GM13977 (cell line): ENCODE results near the gene TLE1.

Source experiments
- DNase-seq: peaks from one replicate; pipeline ENCODE4 v3.0.0; 2012; ENCODE audit warnings: low spot score
- in situ Hi-C: fragments of 300-500 bp; cut with MboI; formaldehyde crosslinking; loops from one replicate; pipeline ENCODE4 v1.12.0; 2022; ENCODE audit warnings: low sequenced_read_pairs, low pct_unique_long_range_greater_than_20kb, mixed read lengths, inconsistent platforms; ENCODE audit not compliant: unreplicated experiment
- TF ChIP-seq, protein P1 (sequence below): IDR thresholded peaks from 2 replicates; pipeline ENCODE4 v1.5.1; 2012; ENCODE audit warnings: mild to moderate bottlenecking, control low read depth; ENCODE audit not compliant: insufficient read depth; ENCODE audit errors: extremely low read depth, missing control alignments

Gene TLE1

DNA sequence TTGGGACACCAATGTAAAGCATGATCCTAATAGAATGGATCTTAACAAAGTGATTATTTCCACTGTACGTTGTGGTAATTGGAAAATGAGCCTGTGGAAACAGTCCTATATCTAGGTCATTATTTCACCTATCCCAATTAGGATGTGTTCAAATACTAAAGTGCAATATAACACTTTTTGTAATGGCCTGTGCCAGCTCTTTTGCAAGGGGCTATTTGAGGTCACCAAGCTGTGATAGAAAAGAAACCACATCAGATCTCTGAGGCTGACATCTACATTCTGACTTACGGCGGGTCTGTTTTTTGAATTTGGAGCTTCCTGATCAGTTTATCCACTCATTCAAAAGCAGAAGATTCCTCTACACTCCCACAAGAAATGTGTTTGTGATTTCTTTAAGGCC, 150.0 kb downstream of the TLE1 start:
- no peak for DNase-seq
- in situ Hi-C loops = no loop called here
- TF ChIP-seq, protein P1, sequence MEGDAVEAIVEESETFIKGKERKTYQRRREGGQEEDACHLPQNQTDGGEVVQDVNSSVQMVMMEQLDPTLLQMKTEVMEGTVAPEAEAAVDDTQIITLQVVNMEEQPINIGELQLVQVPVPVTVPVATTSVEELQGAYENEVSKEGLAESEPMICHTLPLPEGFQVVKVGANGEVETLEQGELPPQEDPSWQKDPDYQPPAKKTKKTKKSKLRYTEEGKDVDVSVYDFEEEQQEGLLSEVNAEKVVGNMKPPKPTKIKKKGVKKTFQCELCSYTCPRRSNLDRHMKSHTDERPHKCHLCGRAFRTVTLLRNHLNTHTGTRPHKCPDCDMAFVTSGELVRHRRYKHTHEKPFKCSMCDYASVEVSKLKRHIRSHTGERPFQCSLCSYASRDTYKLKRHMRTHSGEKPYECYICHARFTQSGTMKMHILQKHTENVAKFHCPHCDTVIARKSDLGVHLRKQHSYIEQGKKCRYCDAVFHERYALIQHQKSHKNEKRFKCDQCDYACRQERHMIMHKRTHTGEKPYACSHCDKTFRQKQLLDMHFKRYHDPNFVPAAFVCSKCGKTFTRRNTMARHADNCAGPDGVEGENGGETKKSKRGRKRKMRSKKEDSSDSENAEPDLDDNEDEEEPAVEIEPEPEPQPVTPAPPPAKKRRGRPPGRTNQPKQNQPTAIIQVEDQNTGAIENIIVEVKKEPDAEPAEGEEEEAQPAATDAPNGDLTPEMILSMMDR = no peak

DNA sequence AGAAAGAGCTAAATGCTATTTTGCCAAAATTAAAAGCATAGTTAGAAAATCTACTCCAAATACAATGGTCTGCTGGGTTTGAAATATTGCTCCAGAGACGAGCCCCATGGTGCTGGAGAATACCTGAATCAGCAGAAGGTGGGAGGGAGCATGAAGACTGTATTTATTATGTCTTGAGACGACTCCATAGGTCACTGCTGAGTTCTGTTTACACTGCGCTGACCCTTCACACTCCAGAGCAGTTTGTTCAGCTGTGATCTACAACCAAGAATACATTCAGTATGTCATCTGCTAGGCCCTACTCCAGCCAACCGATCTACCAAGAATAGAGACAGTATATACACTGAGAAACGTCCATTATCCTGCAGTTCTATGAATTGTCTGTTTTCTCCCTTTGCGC, 150.5 kb downstream of the TLE1 start:
- in situ Hi-C loops = no loop called here
- DNase-seq = no peak
- TF ChIP-seq, protein P1 = no peak

DNA sequence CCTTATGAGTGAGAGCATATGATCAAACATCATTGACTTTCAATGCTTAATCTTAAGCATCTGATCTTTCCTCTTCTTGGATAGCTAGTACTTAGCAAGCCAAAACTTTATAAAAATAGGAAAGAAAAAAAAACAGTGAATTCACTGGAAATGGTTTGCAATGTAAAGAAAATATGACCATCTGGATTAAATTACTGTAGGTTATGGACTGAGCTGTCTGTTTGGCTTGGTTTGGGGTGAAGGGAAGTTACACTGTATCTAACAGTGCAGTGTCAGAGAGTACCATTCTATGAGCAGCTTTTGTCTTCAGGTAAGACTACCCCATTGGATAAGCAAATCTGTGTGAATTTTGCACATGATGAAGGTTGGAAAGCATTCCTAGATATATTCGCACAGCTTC, 151.4 kb downstream of the TLE1 start:
- in situ Hi-C loops = no loop called here
- TF ChIP-seq, protein P1 = no peak
- DNase-seq = no peak

DNA sequence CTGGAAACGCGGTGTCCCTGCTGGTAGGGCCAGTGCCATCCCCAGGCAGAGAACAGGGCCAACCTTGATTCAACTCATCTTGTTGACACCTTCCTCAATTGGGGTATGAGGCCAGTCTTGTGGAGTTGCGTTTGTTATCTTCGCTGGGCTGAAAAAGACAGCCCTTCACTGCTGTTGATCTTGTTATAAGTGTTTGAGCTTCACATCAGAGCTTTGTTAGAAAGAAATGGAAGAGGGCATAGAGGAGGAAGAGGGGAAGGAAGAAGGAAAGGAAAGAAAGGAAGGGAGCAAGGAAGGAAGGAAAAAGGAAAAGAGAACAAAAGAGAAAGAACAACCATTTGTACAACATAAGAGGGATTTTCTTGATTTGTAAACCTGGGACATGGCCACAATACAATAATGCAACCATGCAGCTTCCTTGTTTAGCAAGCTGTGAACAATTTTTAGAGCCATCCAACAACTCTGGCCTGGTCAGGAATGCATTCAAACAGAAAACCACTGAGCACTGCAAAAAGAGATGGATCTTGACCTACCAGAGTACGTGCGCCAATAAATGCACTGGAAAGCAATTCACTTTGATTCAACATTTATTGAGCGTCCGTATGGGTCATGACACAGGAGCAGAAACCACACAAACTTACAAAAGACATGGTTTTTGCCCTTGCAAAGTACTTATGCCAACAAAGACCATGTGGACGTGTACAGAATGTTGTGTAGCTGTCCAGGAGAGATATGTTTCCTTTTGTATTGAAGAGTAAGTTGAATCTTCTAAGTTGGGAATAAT, 152.9 kb downstream of the TLE1 start:
- DNase-seq = no peak
- in situ Hi-C loops = no loop called here
- TF ChIP-seq, protein P1 = no peak

DNA sequence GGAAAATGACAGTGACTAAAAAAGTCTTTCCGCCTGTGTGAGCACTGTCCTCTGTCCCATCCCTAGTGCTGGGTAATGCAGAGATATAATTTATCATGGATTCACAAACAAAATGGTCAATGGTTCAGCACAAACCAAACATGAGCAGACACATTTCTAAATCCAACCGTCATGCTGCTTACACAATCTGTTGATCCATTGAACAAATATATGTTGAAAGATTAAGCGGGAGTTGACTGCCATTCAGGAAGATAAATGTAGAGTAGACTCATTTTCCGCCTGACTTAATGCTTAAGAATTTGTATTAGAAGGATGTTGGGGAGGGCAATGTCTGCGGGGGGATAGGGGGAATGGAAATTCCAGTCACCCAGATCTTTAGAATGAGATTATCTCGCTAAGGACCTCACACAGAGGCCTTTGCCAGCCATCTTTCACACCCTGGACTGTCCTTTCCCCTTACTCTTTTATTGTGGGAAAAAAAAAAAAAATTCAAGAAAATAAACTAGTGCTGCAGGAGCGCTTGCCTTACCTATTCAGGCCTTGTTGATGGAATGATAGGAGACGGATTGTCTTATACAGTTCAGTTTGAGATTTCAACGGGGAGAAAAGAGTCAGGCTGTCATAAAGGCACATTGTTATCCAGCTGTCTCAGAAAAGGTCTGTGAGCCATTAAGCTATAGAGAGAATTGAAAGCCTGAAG, 153.7 kb downstream of the TLE1 start:
- no peak for DNase-seq
- in situ Hi-C loops = no loop called here

DNA sequence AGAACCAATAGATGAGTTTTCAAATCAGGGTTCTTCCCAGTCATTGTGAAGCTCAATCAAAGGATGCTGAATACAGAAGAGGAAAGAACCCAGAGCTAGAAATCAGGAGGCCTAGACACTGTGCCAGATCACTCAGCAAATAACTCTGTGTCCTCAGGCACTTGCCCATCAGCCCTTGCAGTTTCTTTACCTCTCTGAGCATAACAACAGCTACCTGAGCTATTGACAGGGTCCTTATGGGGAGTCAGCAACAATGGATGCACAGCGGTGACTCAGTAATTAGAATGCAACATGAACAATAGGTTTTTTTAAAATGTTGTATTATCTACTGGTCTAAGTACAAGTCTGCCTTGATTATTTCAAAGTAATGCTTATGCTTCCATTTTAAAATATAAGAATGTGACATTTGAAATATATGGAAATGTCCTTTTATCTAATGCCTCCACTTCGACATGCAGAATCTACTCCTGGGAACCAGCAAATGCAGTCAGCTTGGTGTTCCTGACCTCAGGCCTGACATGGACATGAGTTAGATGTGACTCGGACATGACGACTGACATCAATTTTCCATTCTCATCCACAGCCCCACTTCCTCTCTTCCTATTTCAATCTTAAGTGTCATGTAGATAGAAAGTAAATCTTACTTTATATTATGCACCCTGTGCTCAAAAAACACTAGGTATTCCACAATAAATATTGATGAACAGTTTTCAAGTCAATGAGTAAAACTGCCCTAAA, 155.0 kb downstream of the TLE1 start:
- in situ Hi-C loops = no loop called here
- TF ChIP-seq, protein P1 = no peak
- DNase-seq = no peak

More for the DNA sequence above, 153.7 kb downstream of the TLE1 start:
- TF ChIP-seq, protein P1 = no peak
